CD4-positive, CD25-positive, alpha-beta regulatory T cell (primary cell): ENCODE results near the gene IDUA. TPM values are rescaled to one million over a fixed set of nuclear protein-coding genes. Genes with fewer than 3 reads are reported as not detected.

ENCODE experiments used
- ATAC-seq, 2 donors: fragments of 150-1000 bp; cut with Tn5 transposase; one replicate each; pipeline ENCODE4 v1.10.0; 2021; ENCODE audit warnings: low read depth in 2 of 2, moderate number of reproducible peaks in 2 of 2, moderate library complexity in 1 of 2
- DNase-seq, 3 donors: peaks; one replicate each; pipeline versions ENCODE4 v3.0.0 to v3.0.0-alpha.2; 2012 to 2022; ENCODE audit warnings: mixed read lengths in 1 of 3
- H3K27ac ChIP-seq: one replicate; pipeline ENCODE4 v1.7.0; 2013; ENCODE audit warnings: mild to moderate bottlenecking, low read length; ENCODE audit not compliant: insufficient read depth, poor library complexity, severe bottlenecking
- H3K27me3 ChIP-seq: one replicate; pipeline ENCODE4 v1.7.0; 2013; ENCODE audit warnings: low read length; ENCODE audit not compliant: control insufficient read depth, insufficient read depth
- H3K36me3 ChIP-seq: one replicate; pipeline ENCODE4 v1.7.0; 2013; ENCODE audit warnings: mild to moderate bottlenecking, low read length, moderate library complexity; ENCODE audit not compliant: control insufficient read depth, insufficient read depth
- H3K4me1 ChIP-seq: 2 replicates; pipeline ENCODE4 v1.7.0; 2013; ENCODE audit warnings: mild to moderate bottlenecking, low read length; ENCODE audit not compliant: insufficient read depth, control insufficient read depth, poor library complexity, severe bottlenecking
- H3K4me3 ChIP-seq: one replicate; pipeline ENCODE4 v1.7.0; 2013; ENCODE audit warnings: low read depth, mild to moderate bottlenecking, low read length, moderate library complexity
- H3K9me3 ChIP-seq, 2 experiments: 1 replicate in 1 of 2; 2 replicates in 1 of 2; pipeline ENCODE4 v1.7.0; 2013; ENCODE audit warnings: low read length in 2 of 2, mild to moderate bottlenecking in 1 of 2, moderate library complexity in 1 of 2; ENCODE audit not compliant: control insufficient read depth in 2 of 2
- H3K27ac Mint-ChIP-seq, 3 donors: one replicate each; pipeline ENCODE4 v1.8.0; 2020 to 2022; ENCODE audit warnings: mild to moderate bottlenecking in 3 of 3, mixed read lengths in 3 of 3, moderate library complexity in 2 of 3
- H3K27me3 Mint-ChIP-seq: one replicate; pipeline ENCODE4 v1.8.0; 2022; ENCODE audit warnings: mild to moderate bottlenecking, mixed read lengths
- H3K36me3 Mint-ChIP-seq: one replicate; pipeline ENCODE4 v1.8.0; 2020; ENCODE audit warnings: mixed read lengths
- H3K4me1 Mint-ChIP-seq, 4 donors: one replicate each; pipeline ENCODE4 v1.8.0; 2020 to 2022; ENCODE audit warnings: mixed read lengths in 4 of 4, mild to moderate bottlenecking in 1 of 4
- H3K4me3 Mint-ChIP-seq, 4 donors: one replicate each; pipeline ENCODE4 v1.8.0; 2020 to 2022; ENCODE audit warnings: mild to moderate bottlenecking in 4 of 4, mixed read lengths in 4 of 4, moderate library complexity in 3 of 4
- H3K9me3 Mint-ChIP-seq, 7 donors: one replicate each; pipeline ENCODE4 v1.8.0; 2020 to 2022; ENCODE audit warnings: mixed read lengths in 7 of 7, mild to moderate bottlenecking in 3 of 7, moderate library complexity in 2 of 7
- polyA plus RNA-seq, 4 donors: library from polyadenylated mRNA; unstranded; fragments of 300-500 nt; fragmentation: Illumina TruSeq; gene quantifications; one replicate each; pipeline ENCODE4 v1.2.3, GENCODE V29; 2021
- total RNA-seq: library from RNA; stranded (reverse); gene quantifications from one replicate; pipeline ENCODE4 v1.2.3, GENCODE V29; 2022

IDUA gene
- total and polyA plus RNA-seq, 5 donors from 2014 or later = 7.5 to 55.5 (median 8.9) TPM

- H3K4me3 Mint-ChIP-seq = peak overlapping the region; percentile 88 to 98 (median 92)
- peak; percentile 61 to 70 (median 67) for DNase-seq
- no peaks in the 10 kb centered on the region for H3K36me3 Mint-ChIP-seq
- Histone ChIP-seq H3K4me3 (peak overlapping the region; percentile 40), H3K27me3 (peaks cover 5% of the 10 kb centered on the region), H3K9me3 (peaks cover 0 to 2% of the 10 kb centered on the region in 2 experiments), H3K27ac (peak overlapping the region; percentile 84), H3K4me1 (peaks cover 31% of the 10 kb centered on the region), H3K36me3 (no peaks in the 10 kb centered on the region)
- peaks cover 0 to 15% (median 6%) of the 10 kb centered on the region in 4 donors for H3K4me1 Mint-ChIP-seq
- peaks cover 0 to 2% (median 0%) of the 10 kb centered on the region in 7 donors for H3K9me3 Mint-ChIP-seq
- ATAC-seq = peak; percentile 43 to 58
- H3K27me3 Mint-ChIP-seq = peaks cover 29% of the 10 kb centered on the region
- peak overlapping the region in 2 of 3 donors; percentile 62 to 92 for H3K27ac Mint-ChIP-seq
Observed at GRCh38 chr4:1009542-1010394, 22.9 kb downstream of the IDUA start.

GRCh38 chr4:1010395-1011021 lies 23.7 kb downstream of the IDUA start:
- Histone ChIP-seq H3K27me3 (peaks cover 5% of the 10 kb centered on the region), H3K9me3 (peaks cover 0 to 2% of the 10 kb centered on the region in 2 experiments), H3K36me3 (no peaks in the 10 kb centered on the region), H3K27ac (peak overlapping the region; percentile 84), H3K4me1 (peaks cover 31% of the 10 kb centered on the region), H3K4me3 (peak overlapping the region; percentile 19)
- Mint-ChIP-seq H3K4me1 (peaks cover 0 to 15% (median 6%) of the 10 kb centered on the region in 4 donors), H3K27ac (peak overlapping the region; percentile 83 to 98 (median 92)), H3K27me3 (peaks cover 27% of the 10 kb centered on the region), H3K36me3 (no peaks in the 10 kb centered on the region), H3K9me3 (peaks cover 0 to 2% (median 0%) of the 10 kb centered on the region in 7 donors), H3K4me3 (peak overlapping the region; percentile 84 to 98 (median 91))
- DNase-seq (peak; percentile 41 to 82 (median 68)), ATAC-seq (peak; percentile 19 to 29)

- H3K27me3 Mint-ChIP-seq = peaks cover 26% of the 10 kb centered on the region
- Histone ChIP-seq H3K4me3 (peak within 1 kb of the TSS; percentile 19), H3K27ac (peak within 1 kb of the TSS; percentile 84), H3K9me3 (peaks cover 0 to 2% of the 10 kb centered on the region in 2 experiments), H3K27me3 (peaks cover 5% of the 10 kb centered on the region), H3K36me3 (no peaks in the 10 kb centered on the region), H3K4me1 (peaks cover 31% of the 10 kb centered on the region)
- H3K4me1 Mint-ChIP-seq = peaks cover 0 to 15% (median 6%) of the 10 kb centered on the region in 4 donors
- H3K9me3 Mint-ChIP-seq = peaks cover 0 to 2% (median 0%) of the 10 kb centered on the region in 7 donors
- ATAC-seq = peak; percentile 66
- H3K4me3 Mint-ChIP-seq = peak within 1 kb of the TSS; percentile 84 to 98 (median 91)
- no peaks in the 10 kb centered on the region for H3K36me3 Mint-ChIP-seq
- DNase-seq = peak; percentile 82 to 93 (median 86)
- peak within 1 kb of the TSS; percentile 83 to 98 (median 92) for H3K27ac Mint-ChIP-seq
Observed at GRCh38 chr4:1011022-1011665, 24.3 kb downstream of the IDUA start, which contains the start of gene FGFRL1. Gene FGFRL1, plus strand, starts transcription at chr4:1011626. Its CDS starts 860 bp downstream, at chr4:1012486.

GRCh38 chr4:1011666-1012033 lies 24.8 kb downstream of the IDUA start:
- Histone ChIP-seq H3K4me1 (peaks cover 31% of the 10 kb centered on the region), H3K9me3 (peaks cover 0 to 2% of the 10 kb centered on the region in 2 experiments), H3K27me3 (peaks cover 5% of the 10 kb centered on the region), H3K4me3 (no peak overlapping the region), H3K27ac (no peak overlapping the region), H3K36me3 (no peaks in the 10 kb centered on the region)
- no peak for ATAC-seq
- DNase-seq = no peak
- Mint-ChIP-seq H3K4me3 (no peak overlapping the region), H3K4me1 (peaks cover 0 to 15% (median 4%) of the 10 kb centered on the region in 4 donors), H3K36me3 (no peaks in the 10 kb centered on the region), H3K9me3 (peaks cover 0 to 2% (median 0%) of the 10 kb centered on the region in 7 donors), H3K27ac (no peak overlapping the region), H3K27me3 (peaks cover 21% of the 10 kb centered on the region)

- peaks cover 31% of the 10 kb centered on the region for H3K4me1 ChIP-seq
- H3K27ac Mint-ChIP-seq = no peak overlapping the region
Observed at GRCh38 chr4:1012034-1012739, 25.3 kb downstream of the IDUA start.

GRCh38 chr4:1013225-1014073 lies 26.6 kb downstream of the IDUA start:
- ATAC-seq (no peak), DNase-seq (no peak)
- H3K9me3 ChIP-seq = no peaks in the 10 kb centered on the region
- Mint-ChIP-seq H3K27me3 (peaks cover 5% of the 10 kb centered on the region), H3K27ac (no peak overlapping the region), H3K4me3 (peak overlapping the region; percentile 43 to 83 (median 65)), H3K4me1 (peaks cover 0 to 15% (median 4%) of the 10 kb centered on the region in 4 donors), H3K9me3 (no peaks in the 10 kb centered on the region), H3K36me3 (no peaks in the 10 kb centered on the region)
- H3K27me3 ChIP-seq = peaks cover 2% of the 10 kb centered on the region
- no peaks in the 10 kb centered on the region for H3K36me3 ChIP-seq
- H3K4me3 ChIP-seq = no peak overlapping the region
- no peak overlapping the region for H3K27ac ChIP-seq
- H3K4me1 ChIP-seq = peaks cover 30% of the 10 kb centered on the region

More at GRCh38 chr4:1012034-1012739, 25.3 kb downstream of the IDUA start:
- no peaks in the 10 kb centered on the region for H3K9me3 Mint-ChIP-seq
- Histone ChIP-seq H3K4me3 (no peak overlapping the region), H3K36me3 (no peaks in the 10 kb centered on the region), H3K9me3 (no peaks in the 10 kb centered on the region), H3K27me3 (peaks cover 5% of the 10 kb centered on the region), H3K27ac (no peak overlapping the region)
- H3K36me3 Mint-ChIP-seq = no peaks in the 10 kb centered on the region
- ATAC-seq (no peak), DNase-seq (peak; percentile 23 to 35 (median 33))
- H3K4me3 Mint-ChIP-seq = peak overlapping the region; percentile 47 to 83 (median 79)
- H3K4me1 Mint-ChIP-seq = peaks cover 0 to 15% (median 4%) of the 10 kb centered on the region in 4 donors
- H3K27me3 Mint-ChIP-seq = peaks cover 15% of the 10 kb centered on the region
